HG02938 (cell line): ENCODE data around the gene TBC1D25.
"Not testable (repeated sequence)": the region's sequence is repeated elsewhere in the genome, so short reads cannot be mapped to it uniquely, and the experiment has no call there.

Experiments
- ATAC-seq: cut with Tn5 transposase; IDR thresholded peaks from one replicate; pipeline ENCODE4 v1.9.1; 2021; ENCODE audit warnings: mild to moderate bottlenecking, moderate library complexity; ENCODE audit not compliant: unreplicated experiment

The TBC1D25 gene

DNA sequence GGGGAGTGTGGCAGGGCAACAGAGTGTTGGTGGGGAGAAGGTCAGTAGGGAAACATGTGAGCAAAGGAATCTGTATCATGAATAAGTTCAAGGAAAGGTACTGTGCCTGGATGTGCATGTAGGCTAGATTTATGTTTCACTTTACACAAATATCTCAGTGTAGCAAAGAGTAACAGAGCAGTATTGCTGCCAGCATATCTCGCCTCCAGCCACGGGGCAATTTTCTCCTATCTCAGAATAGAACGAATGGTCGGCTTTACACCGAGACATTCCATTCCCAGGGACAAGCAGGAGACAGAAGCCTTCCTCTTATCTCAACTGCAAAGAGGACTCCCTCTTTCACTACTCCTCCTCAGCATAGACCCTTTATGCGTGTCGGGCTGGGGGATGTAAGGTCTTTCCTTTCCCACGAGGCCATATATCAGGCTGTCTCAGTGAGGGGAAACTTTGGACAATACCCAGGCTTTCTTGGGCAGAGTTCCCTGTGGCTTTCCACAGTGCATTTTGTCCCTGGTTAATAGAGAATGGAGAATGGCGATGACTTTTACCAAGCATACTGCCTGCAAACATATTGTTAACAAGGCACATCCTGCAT lies 16.3 kb downstream of the TBC1D25 start:
- not testable (repeated sequence) for ATAC-seq

DNA sequence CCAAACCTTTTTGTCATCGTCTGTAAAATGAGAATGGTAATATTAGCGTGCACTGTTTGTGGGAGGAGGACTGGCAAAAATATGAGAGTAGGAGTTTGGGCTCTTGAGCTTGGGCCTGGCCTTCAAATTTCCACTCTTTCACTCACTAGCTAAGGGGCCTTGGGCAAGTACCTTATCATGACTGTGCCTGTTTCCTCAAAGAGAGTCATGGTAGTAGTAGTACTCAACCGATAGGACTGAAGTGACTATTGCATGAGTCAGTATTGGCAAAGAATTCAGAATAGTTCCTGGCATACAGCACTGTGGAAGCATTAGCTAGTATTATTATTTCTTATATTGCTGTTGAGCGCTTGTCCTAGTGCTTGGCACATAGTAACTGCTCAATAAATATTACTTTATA lies 18.8 kb downstream of the TBC1D25 start:
- ATAC-seq = no peak

DNA sequence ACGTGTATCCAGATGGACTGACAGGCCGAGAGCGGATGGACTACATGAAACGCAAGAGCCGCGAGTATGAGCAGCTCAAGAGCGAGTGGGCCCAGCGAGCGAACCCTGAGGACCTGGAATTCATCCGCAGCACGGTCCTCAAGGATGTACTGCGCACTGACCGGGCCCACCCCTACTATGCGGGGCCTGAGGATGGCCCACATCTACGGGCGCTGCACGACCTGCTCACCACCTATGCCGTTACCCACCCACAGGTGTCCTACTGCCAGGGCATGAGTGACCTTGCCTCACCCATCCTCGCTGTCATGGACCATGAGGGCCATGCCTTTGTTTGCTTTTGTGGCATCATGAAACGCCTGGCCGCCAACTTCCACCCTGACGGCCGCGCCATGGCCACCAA lies 20.1 kb downstream of the TBC1D25 start:
- ATAC-seq = no peak

DNA sequence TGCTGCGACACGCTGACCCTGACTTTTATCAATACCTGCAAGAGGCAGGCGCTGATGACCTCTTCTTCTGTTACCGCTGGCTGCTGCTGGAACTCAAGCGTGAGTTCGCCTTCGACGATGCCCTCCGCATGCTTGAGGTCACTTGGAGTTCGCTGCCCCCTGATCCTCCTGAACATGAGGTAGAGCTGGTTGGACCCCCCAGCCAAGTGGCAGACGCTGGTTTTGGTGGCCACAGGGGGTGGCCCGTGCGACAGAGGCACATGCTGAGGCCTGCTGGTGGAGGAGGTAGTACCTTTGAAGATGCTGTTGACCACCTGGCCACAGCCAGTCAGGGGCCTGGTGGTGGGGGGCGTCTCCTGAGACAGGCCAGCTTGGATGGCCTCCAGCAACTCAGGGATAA lies 20.5 kb downstream of the TBC1D25 start:
- ATAC-seq = no peak

DNA sequence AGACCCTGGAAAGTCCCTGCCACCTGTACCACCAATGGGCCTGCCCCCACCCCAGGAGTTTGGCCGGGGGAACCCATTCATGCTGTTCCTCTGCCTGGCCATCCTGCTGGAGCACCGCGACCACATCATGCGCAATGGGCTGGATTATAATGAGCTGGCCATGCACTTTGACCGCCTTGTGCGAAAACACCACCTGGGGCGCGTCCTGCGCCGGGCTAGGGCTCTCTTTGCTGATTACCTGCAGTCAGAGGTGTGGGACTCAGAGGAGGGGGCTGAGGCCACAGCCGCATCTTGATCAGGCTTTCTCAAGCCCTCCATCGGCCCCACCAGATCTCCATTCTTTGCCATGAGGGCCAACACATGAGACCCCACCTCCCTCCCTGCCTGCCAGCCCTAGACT lies 21.2 kb downstream of the TBC1D25 start:
- ATAC-seq = no peak

DNA sequence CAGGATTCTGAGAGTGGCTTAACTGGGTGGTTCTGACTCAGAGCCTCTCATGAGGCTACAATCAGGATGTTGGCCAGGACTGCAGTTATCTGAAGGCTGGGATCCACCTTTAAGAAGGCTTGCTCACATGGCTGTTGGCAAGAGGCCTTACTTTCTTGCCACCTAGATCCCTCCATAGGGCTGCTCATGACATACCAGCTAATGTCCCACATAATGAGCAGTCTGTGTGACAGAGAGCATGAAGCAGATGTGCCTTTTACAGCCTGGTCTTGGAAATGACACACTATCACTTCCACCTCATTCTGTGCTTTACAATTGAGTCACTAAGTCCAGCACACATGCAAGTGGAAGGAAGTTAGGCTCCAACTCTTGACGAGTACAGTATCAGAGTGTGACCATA lies 30.4 kb downstream of the TBC1D25 start:
- no peak for ATAC-seq

DNA sequence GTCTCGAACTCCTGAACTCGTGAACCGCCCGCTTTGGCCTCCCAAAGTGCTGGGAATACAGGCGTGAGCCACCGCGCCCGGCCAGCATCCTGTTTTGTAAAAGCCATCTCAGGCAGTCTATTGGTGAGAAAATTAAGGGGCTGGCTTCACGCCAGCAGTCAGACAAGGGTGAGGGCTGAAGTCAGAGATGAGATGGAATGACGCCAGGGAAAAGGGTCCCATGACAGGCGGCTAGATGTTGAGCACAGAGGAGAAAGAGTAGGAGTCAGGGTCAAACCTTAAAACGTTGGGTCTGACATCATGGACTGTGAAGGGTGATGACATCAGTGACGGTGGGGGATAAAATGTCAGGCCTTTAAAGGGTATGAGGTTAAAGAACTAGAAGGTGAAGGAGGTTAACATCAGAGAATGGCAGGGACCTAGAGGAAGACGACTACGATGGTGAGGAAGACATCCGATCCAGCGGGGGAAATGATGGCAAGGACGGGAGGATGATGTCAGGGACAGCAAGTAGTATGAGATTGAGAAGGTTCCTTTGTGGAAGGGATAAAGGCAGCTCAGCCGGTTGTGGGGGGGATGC lies 34.3 kb downstream of the TBC1D25 start:
- peak; percentile 13 for ATAC-seq

DNA sequence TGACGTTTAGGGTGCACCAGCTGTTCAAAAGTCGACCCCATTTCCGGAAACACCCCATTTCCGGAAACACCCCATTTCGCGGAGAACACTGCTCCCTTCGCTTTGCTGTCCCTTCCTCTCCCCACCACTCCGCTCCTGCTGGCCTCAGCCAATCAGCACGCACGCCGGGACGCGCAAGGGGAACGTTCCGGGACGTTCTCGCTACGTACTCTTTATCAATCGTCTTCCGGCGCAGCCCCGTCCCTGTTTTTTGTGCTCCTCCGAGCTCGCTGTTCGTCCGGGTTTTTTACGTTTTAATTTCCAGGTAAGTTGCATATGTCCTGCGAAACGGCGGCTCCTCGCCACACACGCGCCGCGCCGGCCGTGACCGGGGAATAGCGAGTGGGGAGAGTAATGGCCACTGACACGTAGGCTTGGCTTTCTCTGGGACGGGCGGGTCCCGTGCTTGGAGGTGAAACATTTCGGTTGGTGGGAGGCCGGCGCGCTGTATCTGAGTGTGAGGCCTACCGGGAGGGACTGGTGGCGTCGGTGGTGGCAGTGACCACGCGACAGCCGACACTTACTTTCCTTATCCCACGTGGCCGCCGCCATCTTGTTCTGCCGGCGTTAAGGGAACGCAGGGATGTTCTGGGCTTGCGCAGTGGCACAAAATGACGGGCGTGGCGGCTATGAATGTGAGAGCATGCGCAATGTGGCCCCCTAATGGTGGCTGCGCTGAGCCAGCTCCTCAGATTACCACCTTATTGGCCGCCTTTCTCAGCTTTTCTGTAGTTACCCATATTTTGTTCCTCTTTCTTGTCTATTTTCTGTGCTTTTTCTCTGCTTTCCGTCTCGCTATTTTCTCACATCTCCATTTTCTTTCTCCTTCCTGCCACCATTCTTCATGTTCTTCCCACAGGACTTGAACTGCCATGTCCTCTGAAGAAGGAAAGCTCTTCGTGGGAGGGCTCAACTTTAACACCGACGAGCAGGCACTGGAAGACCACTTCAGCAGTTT lies 35.1 kb downstream of the TBC1D25 start, which contains the start of gene RBM3:
TSS of gene RBM3 (plus strand) at position 215 of the 997 bp plus-strand sequence. CDS start at position 912, 697 bp downstream.
- ATAC-seq = peak; percentile 84

DNA sequence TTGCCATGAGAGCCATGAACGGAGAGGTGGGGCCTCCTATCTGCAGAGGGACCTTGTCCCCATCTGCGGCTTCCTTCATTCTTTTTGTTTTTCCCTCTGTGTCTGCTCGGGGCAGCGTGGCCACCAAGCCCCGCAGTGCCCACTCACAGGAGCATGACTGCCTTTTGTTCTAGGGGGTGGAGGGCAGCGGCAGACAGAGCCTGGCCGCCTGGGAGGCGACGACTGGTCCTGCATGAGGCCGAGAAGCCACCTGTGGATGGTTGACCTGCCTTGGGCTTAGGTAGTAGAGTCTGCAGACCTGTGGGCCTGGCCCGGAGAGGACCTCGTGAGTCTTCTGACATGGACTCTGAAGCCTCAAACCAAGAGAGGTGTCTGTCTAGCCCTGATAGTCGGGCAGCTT lies 36.1 kb downstream of the TBC1D25 start:
- no peak for ATAC-seq

DNA sequence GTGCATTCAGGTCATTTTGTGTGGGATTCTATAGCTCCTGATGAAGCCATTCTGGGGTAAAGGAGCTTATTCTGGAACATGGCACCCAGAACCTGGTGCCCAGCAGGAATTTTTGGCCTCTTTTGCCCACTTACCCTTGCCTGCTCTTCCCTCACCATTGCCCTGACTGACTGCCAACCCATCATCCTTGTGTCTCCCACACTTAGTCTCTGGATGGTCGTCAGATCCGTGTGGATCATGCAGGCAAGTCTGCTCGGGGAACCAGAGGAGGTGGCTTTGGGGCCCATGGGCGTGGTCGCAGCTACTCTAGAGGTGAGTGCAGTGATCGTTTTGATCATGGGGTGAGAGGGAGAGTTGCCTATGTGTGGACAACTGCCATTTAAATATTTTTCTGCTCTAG lies 36.6 kb downstream of the TBC1D25 start:
- ATAC-seq = no peak

DNA sequence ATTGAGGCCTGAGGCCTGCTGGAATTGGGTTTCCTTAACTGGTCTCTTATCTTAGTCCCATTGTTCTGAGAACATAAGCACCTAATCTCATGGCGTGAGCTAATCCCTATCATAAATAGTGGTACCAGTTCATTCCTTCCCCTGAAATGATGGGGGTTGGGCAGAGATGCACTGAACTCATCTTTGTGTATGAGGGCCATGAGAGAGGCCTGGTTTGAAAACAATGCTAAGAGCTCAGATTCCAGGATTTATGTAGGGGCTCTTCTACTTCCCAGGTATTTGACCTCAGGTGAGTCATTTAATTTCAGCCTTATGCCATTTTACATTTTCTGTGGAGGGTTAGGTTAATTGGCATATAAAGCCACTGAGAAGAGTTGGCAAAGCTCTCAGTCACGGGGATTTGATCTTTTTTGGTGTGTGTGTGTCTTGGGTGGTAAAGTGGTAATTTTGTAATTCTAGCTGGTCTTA lies 39.2 kb downstream of the TBC1D25 start:
- no peak for ATAC-seq

DNA sequence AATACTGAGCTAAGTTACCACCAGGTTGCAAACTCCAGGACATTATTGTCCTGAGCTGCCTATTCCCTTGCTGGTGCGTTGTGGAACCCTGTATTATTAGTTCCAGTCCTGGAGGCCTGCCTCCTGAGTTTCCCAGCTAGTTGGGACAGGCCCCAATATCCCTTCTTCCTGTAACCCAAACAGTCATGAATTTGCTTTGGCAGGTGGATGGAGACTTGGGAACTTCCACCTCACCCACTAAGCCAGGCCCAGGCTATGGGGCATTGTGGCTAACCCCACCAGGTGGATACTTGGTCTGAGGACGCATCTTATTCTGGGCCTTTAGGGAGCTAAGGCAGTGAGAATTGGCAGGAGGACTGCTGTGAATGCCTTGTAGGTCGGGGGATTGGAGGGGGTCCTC lies 39.7 kb downstream of the TBC1D25 start:
- ATAC-seq = no peak

DNA sequence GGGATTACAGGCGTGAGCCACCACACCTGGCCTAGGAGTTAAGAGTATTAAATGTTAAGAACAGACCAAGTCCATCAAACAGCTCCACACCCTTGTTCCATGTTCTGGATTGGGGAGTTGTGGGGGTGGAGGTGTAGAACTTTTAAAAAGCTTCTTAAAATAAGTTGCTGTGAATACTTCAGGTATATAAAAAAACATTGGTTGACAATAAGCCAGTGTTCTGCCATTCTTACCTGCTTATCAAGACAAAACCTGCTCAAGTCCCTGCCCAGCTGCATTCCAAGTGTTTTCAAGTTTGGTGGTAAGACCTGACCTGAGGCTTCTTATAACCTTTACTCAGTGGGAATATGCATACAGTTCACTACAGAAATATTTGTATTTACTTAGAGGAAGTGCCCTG lies 41.1 kb downstream of the TBC1D25 start:
- no peak for ATAC-seq

DNA sequence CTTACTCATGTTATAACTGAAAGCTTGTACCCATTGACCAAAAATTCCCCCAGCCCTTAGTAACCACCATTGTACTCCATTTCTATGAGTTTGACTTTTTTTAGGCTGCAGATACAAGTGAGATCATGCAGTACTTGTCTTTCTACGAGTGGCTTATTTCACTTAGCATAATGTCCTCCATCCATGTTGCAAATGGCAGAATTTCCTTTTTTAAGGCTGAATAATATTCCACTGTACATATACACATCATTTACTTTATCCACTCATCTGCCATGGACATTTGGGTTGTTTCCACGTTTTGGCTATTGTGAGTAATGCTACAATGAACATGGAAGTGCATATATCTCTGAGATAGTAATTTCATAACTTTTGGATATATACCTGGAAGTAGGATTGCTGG lies 45.2 kb downstream of the TBC1D25 start:
- ATAC-seq = no peak

DNA sequence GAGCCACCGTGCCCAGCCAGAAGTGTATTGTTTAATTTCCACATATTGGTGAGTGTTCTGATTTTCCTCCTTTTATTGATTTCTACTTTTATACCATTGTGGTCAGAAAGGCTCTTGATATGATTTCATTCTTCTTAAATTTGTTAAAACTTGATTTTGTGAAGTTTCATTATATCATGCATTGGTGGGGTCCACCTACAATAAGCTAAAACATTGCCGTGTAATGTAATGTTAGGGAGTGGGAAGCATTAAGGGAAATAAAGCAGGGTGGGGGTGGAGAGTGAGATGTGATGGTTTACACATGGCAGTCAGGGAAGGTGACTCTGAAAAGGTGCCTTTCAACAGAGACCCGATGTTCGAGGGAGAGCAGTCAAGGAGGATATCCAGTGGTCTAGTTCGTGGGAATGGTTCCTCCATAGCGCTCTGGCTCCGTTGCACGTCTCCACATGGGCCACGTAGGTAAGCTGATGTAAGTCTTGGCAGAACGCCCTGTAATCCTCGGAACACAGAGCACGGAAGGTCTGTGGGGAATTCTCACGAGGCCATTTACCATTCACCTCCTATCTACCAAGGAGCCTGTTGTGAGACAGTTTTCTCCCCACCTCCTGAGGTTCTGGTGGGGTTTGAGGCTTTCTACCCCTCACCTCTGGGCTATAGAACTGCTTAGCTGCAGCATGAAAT lies 50.1 kb downstream of the TBC1D25 start:
- no peak for ATAC-seq

DNA sequence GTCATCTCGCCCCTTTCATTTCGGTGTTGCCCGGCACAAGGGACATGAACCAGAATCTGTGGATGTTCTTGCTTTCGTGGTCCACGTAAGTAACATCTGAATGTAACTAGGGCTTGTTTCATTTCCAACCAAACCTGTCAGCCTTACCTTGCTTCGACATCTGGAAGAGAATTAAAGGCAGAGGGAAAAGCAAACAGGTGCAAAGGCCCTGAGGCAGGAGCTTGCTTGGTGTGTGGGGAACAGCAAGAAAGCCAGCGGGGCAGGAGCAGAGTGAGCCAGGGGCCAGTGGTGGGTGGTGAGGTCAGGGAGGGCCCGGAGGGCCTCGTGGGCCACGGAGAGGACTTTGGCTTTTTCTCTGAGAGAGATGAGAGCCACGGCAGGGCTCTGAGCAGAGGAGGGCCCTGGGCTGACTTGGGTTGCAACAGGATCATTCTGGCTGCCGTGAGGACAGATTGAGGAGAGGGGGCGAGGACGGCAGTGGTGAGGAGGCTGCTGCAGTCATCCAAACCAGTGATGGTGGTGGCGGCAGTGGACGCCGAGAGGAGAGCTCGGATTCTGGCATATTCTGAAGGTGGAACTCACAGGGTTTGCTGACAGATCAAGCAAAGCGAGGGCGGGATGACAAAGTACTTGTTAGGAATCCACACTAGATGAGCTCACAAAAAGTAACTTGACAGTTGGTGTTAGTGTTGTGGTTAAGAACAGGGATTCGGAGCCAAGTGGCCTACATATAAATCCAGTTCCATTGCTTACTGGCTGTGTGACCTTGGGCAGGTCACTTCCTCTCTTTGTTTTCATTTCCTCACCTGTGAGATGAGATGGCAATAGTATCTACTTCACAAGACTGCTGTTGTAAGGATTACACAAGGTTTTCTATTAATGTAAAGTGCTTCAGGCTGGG lies 50.9 kb downstream of the TBC1D25 start:
- ATAC-seq = no peak

DNA sequence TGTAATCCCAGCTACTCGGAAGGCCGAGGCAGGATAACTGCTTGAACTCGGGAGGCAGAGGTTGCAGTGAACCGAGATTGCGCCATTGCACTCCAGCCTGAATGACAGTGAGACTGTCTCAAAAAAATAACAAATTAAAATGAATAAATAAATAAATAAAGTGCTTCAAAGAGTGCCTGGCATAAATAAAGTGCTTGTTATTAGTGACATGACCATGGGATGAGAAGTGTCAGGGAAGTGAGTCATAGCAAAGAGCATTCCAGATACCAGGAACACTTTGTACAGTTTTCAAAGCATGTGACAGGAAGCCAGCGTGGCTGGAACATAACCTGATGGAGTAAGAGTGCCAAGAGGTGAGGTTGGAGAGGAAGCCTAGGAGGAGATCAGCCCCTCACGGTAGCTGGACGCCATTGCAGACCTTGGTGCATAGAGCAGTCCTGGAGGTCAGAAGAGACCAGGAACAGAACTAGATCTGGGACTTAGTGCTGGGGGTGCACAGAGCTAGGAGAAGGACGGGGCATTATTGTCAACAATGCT lies 51.8 kb downstream of the TBC1D25 start:
- ATAC-seq = no peak

DNA sequence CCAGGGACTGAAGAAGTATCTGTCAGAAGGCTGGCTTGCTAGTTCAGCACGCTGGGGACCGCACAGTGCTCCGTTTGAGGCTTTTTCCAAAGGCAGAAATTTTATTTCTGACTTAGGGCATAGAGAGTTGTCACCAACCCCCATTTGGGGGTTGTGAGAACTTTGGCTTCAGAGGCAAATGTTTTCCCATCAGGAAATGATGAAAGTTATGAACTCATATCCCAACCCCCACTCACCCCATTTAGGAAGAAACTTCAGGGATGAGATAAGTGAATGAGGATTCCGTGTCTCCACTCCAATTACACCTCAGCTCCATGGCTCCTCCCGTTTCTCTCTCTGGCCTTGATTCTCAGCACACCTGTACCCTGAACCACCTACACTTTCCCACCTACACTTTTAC lies 53.5 kb downstream of the TBC1D25 start:
- ATAC-seq = no peak

DNA sequence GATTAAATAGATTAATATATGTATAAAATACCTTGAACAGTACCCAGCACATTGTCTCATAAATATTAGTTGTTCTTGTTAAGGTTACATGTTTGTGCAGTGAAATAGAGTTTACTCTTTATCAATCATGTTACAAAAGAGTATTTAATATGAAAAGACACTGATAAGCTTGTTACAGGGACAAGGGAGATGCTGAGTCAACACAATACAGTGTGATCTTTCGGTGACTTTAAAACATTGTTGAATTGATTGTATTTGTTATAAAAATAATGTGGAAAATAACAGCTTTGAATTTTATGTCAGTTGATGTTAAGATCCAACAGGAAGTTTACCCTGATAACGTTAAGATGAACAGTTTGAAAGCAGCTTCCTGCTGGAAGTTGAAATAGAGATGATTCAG lies 56.4 kb downstream of the TBC1D25 start:
- ATAC-seq = no peak
